Upper lobe of left lung (tissue), 6 donors: ENCODE data around the gene ELN. TPM values are rescaled to one million over a fixed set of nuclear protein-coding genes. Genes with fewer than 3 reads are reported as not detected.
A peak's percentile ranks its signal among the peaks of the same experiment; 100 is the strongest.

Experiments
- ATAC-seq, 2 donors: fragments of 200-7000 bp; cut with Tn5 transposase; one replicate each; pipeline ENCODE4 v1.9.1; 2022; ENCODE audit warnings: mild to moderate bottlenecking in 2 of 2, moderate library complexity in 2 of 2; ENCODE audit not compliant: low FRiP score in 2 of 2
- DNase-seq, 2 donors: peaks; one replicate each; pipeline ENCODE4 v3.0.0-alpha.2; 2019 to 2020
- H3K27ac ChIP-seq, 4 donors: fragments of 200-600 bp; sonication (generic); one replicate each; pipeline ENCODE4 v1.5.1; 2016 to 2019
- H3K27me3 ChIP-seq, 4 donors: fragments of 200-600 bp; sonication (generic); one replicate each; pipeline ENCODE4 v1.5.1; 2017 to 2019
- H3K36me3 ChIP-seq, 4 donors: fragments of 200-600 bp; sonication (generic); one replicate each; pipeline ENCODE4 v1.5.1; 2016 to 2019
- H3K4me1 ChIP-seq, 4 donors: fragments of 200-600 bp; sonication (generic); one replicate each; pipeline ENCODE4 v1.5.1; 2018 to 2019
- H3K4me3 ChIP-seq, 4 donors: fragments of 200-600 bp; sonication (generic); one replicate each; pipeline ENCODE4 v1.5.1; 2017 to 2019; ENCODE audit warnings: mild to moderate bottlenecking in 2 of 4, moderate library complexity in 1 of 4
- H3K9me3 ChIP-seq, 4 donors: fragments of 200-600 bp; sonication (generic); one replicate each; pipeline ENCODE4 v1.5.1; 2018 to 2019
- EP300 ChIP-seq, 4 donors: sonication (generic); formaldehyde crosslinking; IDR thresholded peaks; one replicate each; pipeline ENCODE4 v1.5.1; 2017; ENCODE audit warnings: antibody characterized with exemption in 4 of 4, control low read depth in 2 of 4
- POLR2A ChIP-seq, 4 donors: fragments of 450-650 bp; IDR thresholded peaks; one replicate each; pipeline ENCODE4 v1.5.1; 2016 to 2017; ENCODE audit warnings: antibody characterized with exemption in 4 of 4, mild to moderate bottlenecking in 2 of 4
- POLR2AphosphoS5 ChIP-seq, 2 donors: sonication (generic); formaldehyde crosslinking; IDR thresholded peaks; one replicate each; pipeline ENCODE4 v1.5.1; 2017; ENCODE audit warnings: antibody characterized with exemption in 2 of 2
- WGBS, 2 donors: methylation state at CpG; one replicate each; pipeline ENCODE4 v1.1.5; 2017 to 2018; 5-methylcytosine and 5-hydroxymethylcytosine counted together
- total RNA-seq, 6 donors: library from RNA; depleted of rRNA in 4 of 6; stranded (reverse); fragments of >200 nt in 4 of 6; gene quantifications; one replicate each; pipeline versions ENCODE4 v1.1.0 to v1.2.1, GENCODE V29; 2016 to 2021
- TF ChIP-seq, protein P1 (sequence below), 6 experiments: fragments of 450-650 bp in 4 of 6; fragments of 200-600 bp in 2 of 6; sonication (generic) in 2 of 6; IDR thresholded peaks; one replicate each; pipeline ENCODE4 v1.5.1; 2016 to 2019; ENCODE audit warnings: antibody characterized with exemption in 6 of 6
- donor health status: DM: no; HTN: no; CAD: no; lungs with moderate emphysema.
- donor health status: DM: no; HTN: yes; CAD: no; lungs with severe emphysema.

Gene ELN
- total RNA-seq, 6 donors from 2014 or later, result 24.4 to 582 (median 229) TPM

DNA sequence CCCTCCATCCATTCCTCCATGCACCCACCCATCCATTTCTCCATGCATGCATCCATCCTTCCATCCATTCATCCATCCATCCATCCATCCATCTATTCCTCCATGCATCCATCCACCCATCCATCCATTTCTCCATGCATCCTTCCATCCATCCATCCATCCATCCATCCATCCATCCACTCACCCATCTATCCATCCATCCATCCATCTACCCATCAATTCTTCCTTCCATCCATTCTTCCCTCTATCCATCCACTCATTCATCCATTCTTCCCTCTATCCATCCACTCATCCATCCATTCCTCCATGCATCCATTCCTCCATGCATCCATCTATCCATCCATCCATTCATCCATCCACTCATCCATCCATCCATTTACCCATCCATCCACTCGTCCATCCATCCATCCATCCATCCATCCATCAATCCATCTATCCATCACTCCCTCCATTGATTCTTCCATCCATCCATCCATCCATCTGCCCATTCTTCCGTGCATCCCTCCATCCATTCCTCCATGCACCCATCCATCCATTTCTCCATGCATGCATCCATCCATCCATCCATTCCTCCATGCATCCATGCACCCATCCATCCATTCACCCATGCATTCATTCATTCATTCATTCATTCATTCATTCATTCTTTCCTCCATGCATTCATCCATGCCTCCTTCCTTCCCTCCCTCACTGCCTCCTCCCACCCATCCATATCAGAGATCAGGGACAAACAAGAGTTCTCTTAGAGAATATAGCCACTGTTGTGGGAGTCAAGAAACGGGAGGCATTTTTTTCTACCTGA lies 22.2 kb downstream of the ELN start:
- Histone ChIP-seq H3K27me3 (no peaks in the 10 kb centered on the region), H3K36me3 (peaks cover 0 to 85% (median 18%) of the 10 kb centered on the region in 4 donors), H3K4me3 (no peak overlapping the region), H3K9me3 (no peaks in the 10 kb centered on the region), H3K4me1 (peaks cover 0 to 17% (median 5%) of the 10 kb centered on the region in 4 donors), H3K27ac (no peak overlapping the region)
- ATAC-seq, result no peak
- no peak for DNase-seq
- 90 to 91% methylated on average over 3 of the region's 3 CpGs for WGBS, 2 donors
- TF ChIP-seq POLR2A (IDR thresholded peaks at IDR 0.05) (no peak), POLR2AphosphoS5 (IDR thresholded peaks at IDR 0.05) (no peak), EP300 (IDR thresholded peaks at IDR 0.05) (no peak)
- TF ChIP-seq, protein P1, sequence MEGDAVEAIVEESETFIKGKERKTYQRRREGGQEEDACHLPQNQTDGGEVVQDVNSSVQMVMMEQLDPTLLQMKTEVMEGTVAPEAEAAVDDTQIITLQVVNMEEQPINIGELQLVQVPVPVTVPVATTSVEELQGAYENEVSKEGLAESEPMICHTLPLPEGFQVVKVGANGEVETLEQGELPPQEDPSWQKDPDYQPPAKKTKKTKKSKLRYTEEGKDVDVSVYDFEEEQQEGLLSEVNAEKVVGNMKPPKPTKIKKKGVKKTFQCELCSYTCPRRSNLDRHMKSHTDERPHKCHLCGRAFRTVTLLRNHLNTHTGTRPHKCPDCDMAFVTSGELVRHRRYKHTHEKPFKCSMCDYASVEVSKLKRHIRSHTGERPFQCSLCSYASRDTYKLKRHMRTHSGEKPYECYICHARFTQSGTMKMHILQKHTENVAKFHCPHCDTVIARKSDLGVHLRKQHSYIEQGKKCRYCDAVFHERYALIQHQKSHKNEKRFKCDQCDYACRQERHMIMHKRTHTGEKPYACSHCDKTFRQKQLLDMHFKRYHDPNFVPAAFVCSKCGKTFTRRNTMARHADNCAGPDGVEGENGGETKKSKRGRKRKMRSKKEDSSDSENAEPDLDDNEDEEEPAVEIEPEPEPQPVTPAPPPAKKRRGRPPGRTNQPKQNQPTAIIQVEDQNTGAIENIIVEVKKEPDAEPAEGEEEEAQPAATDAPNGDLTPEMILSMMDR (IDR thresholded peaks at IDR 0.05), result no peak

DNA sequence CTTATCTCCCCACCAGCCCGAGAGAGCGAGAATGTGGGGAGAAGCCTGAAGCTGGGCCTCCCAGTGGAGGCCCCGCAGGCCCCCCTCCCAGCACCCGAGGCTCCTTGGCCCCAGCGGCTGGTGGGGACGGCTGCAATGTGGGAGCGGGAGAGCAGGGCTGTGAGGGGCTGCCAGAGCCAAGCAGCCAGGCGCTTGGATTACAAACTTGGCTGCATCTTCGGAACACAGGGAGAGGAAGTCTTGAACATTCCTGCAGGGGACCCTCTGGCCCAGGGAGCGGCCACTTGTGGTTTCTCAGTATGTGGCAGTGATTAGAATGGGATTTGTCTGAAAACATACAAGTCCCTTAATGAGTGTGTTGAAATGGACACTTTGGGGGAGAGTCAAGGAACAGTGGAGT lies 23.2 kb downstream of the ELN start:
- TF ChIP-seq POLR2A (IDR thresholded peaks at IDR 0.05), result no peak
- TF ChIP-seq, protein P1 (IDR thresholded peaks at IDR 0.05), result no peak
- no peak for TF ChIP-seq POLR2AphosphoS5 (IDR thresholded peaks at IDR 0.05)
- no peak for TF ChIP-seq EP300 (IDR thresholded peaks at IDR 0.05)
- H3K4me3 ChIP-seq, result no peak overlapping the region
- peak overlapping the region in 2 of 4 donors; percentile 14 to 49 for H3K27ac ChIP-seq
- H3K36me3 ChIP-seq, result peaks cover 0 to 87% (median 18%) of the 10 kb centered on the region in 4 donors
- peak in 1 of 2 donors; percentile 62 for ATAC-seq
- peaks cover 0 to 17% (median 5%) of the 10 kb centered on the region in 4 donors for H3K4me1 ChIP-seq
- no peaks in the 10 kb centered on the region for H3K9me3 ChIP-seq
- no peaks in the 10 kb centered on the region for H3K27me3 ChIP-seq
- WGBS, 2 donors, result 54 to 73% methylated on average over 4 to 10 of the region's 10 CpGs
- DNase-seq, result no peak

DNA sequence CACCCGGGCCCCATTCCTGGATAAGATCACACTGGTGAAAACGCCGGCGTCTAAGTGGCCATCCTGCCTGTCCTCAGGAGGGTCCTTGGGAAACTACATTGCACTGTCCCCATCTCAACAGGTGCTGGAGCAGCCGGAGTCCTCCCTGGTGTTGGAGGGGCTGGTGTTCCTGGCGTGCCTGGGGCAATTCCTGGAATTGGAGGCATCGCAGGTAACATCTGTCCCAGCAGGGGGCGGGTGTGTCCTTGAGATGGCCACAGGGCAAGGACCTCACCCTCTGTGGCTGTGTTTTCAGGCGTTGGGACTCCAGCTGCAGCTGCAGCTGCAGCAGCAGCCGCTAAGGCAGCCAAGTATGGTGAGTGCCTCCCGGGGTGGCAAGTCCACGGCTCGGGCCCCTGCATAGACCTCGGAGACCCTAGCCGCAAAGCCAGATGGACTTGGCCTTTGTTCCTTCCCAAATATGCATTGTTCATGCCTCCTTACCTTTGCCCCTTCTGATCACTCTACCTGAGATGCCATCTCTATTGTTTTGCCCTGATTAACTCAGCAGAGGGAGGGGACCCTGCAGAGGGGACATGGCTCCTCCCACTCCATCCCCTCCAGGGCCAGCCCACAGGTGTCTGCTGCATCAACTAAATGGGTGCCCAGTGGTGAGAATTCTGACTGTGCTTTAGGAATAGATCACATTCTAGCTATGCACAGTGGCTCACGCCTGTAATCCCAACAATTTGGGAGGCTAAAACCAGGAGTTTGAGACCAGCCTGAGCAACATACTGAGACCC lies 23.8 kb downstream of the ELN start:
- Histone ChIP-seq H3K9me3 (no peaks in the 10 kb centered on the region), H3K27me3 (no peaks in the 10 kb centered on the region), H3K36me3 (peaks cover 0 to 86% (median 20%) of the 10 kb centered on the region in 4 donors), H3K4me3 (no peak overlapping the region), H3K4me1 (peaks cover 0 to 17% (median 5%) of the 10 kb centered on the region in 4 donors), H3K27ac (peak overlapping the region in 2 of 4 donors; percentile 14 to 49)
- WGBS, 2 donors, result 49 to 71% methylated on average over 10 to 16 of the region's 16 CpGs
- ATAC-seq (peak in 1 of 2 donors; percentile 4), DNase-seq (peak in 1 of 2 donors; percentile 51)
- TF ChIP-seq, protein P1 (IDR thresholded peaks at IDR 0.05), result peak in 2 of 6 experiments; percentile 8 to 25
- TF ChIP-seq POLR2A (IDR thresholded peaks at IDR 0.05) (no peak), EP300 (IDR thresholded peaks at IDR 0.05) (no peak)

DNA sequence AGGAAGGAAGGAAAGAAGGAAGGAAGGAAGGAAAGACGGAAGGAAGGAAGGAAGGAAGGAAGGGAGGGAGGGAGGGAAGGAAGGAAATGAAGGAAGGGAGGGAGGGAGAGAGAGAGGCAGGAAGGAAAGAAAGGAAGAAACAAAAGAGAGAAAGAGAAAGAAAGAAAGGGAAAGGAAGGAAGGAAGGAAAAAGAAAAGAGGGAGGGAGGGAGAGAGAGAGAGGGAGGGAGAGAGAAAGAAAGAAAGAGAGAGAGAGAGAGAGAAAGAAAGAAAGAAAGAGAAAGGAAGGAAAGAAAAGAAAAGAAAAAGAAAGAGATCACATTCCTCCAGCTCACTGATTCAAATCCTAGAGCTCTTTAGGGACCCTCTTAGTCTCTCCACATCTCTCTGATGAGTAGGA lies 24.7 kb downstream of the ELN start:
- no peak overlapping the region for H3K27ac ChIP-seq
- no peak overlapping the region for H3K4me3 ChIP-seq
- whole genome bisulfite sequencing, 2 donors, result 80 to 84% methylated on average over 1 of the region's 1 CpG
- peaks cover 0 to 86% (median 19%) of the 10 kb centered on the region in 4 donors for H3K36me3 ChIP-seq
- TF ChIP-seq POLR2A (IDR thresholded peaks at IDR 0.05) (no peak), POLR2AphosphoS5 (IDR thresholded peaks at IDR 0.05) (no peak), EP300 (IDR thresholded peaks at IDR 0.05) (no peak)
- TF ChIP-seq, protein P1 (IDR thresholded peaks at IDR 0.05), result no peak
- H3K4me1 ChIP-seq, result peaks cover 0 to 17% (median 5%) of the 10 kb centered on the region in 4 donors
- ATAC-seq (no peak), DNase-seq (no peak)
- no peaks in the 10 kb centered on the region for H3K9me3 ChIP-seq
- no peaks in the 10 kb centered on the region for H3K27me3 ChIP-seq
